ENCODE data around the gene MEIS3.

MEIS3 gene

GRCh38 chr19:47434088-47434487 lies 14.8 kb upstream of the MEIS3 start:
- Histone ChIP-seq H3K4me3 (replicated peaks; ENCODE audit: insufficient read depth, low read length) (no peak overlapping the region), H3K27ac (replicated peaks) (no peak overlapping the region), H3K27me3 (ENCODE audit: insufficient read depth, poor library complexity, severe bottlenecking) (peaks cover 19% of the 10 kb centered on the region)
- DNase-seq (ENCODE audit: low read depth in 1 of 2, low spot score in 1 of 2) = no peak
- no peak for TF ChIP-seq SPI1 (IDR thresholded peaks at IDR 0.05; ENCODE audit: borderline replicate concordance, low read depth)
- TF ChIP-seq, protein P1, sequence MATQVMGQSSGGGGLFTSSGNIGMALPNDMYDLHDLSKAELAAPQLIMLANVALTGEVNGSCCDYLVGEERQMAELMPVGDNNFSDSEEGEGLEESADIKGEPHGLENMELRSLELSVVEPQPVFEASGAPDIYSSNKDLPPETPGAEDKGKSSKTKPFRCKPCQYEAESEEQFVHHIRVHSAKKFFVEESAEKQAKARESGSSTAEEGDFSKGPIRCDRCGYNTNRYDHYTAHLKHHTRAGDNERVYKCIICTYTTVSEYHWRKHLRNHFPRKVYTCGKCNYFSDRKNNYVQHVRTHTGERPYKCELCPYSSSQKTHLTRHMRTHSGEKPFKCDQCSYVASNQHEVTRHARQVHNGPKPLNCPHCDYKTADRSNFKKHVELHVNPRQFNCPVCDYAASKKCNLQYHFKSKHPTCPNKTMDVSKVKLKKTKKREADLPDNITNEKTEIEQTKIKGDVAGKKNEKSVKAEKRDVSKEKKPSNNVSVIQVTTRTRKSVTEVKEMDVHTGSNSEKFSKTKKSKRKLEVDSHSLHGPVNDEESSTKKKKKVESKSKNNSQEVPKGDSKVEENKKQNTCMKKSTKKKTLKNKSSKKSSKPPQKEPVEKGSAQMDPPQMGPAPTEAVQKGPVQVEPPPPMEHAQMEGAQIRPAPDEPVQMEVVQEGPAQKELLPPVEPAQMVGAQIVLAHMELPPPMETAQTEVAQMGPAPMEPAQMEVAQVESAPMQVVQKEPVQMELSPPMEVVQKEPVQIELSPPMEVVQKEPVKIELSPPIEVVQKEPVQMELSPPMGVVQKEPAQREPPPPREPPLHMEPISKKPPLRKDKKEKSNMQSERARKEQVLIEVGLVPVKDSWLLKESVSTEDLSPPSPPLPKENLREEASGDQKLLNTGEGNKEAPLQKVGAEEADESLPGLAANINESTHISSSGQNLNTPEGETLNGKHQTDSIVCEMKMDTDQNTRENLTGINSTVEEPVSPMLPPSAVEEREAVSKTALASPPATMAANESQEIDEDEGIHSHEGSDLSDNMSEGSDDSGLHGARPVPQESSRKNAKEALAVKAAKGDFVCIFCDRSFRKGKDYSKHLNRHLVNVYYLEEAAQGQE (IDR thresholded peaks at IDR 0.05; ENCODE audit: insufficient replicate concordance, low read depth) = no peak
- no peak for TF ChIP-seq CTCF (IDR thresholded peaks at IDR 0.05; ENCODE audit: insufficient read depth, low read length)
- TF ChIP-seq GABPA (IDR thresholded peaks at IDR 0.05; ENCODE audit: low read depth) = no peak
- TF ChIP-seq POLR2AphosphoS5 (IDR thresholded peaks at IDR 0.05; ENCODE audit: low read depth) = no peak

- Histone ChIP-seq H3K4me3 (replicated peaks; ENCODE audit: insufficient read depth, low read length) (no peak overlapping the region), H3K27me3 (ENCODE audit: insufficient read depth, poor library complexity, severe bottlenecking) (peaks cover 22% of the 10 kb centered on the region), H3K27ac (replicated peaks) (no peak overlapping the region)
- DNase-seq (ENCODE audit: low read depth in 1 of 2, low spot score in 1 of 2) = peak in 1 of 2 experiments; percentile 39
- TF ChIP-seq, protein P1 (IDR thresholded peaks at IDR 0.05; ENCODE audit: insufficient replicate concordance, low read depth) = no peak
- TF ChIP-seq CTCF (IDR thresholded peaks at IDR 0.05; ENCODE audit: insufficient read depth, low read length) (no peak), POLR2AphosphoS5 (IDR thresholded peaks at IDR 0.05; ENCODE audit: low read depth) (no peak), SPI1 (IDR thresholded peaks at IDR 0.05; ENCODE audit: borderline replicate concordance, low read depth) (peak; percentile 41; the same call in 1 of the 2 replicates)
Measured at GRCh38 chr19:47433121-47433520, 13.8 kb upstream of the MEIS3 start.

GRCh38 chr19:47432499-47432898 lies 13.2 kb upstream of the MEIS3 start:
- Histone ChIP-seq H3K27ac (replicated peaks) (no peak overlapping the region), H3K27me3 (ENCODE audit: insufficient read depth, poor library complexity, severe bottlenecking) (peaks cover 28% of the 10 kb centered on the region), H3K4me3 (replicated peaks; ENCODE audit: insufficient read depth, low read length) (no peak overlapping the region)
- no peak for DNase-seq (ENCODE audit: low read depth in 1 of 2, low spot score in 1 of 2)
- TF ChIP-seq POLR2AphosphoS5 (IDR thresholded peaks at IDR 0.05; ENCODE audit: low read depth) (no peak), GABPA (IDR thresholded peaks at IDR 0.05; ENCODE audit: low read depth) (no peak), CTCF (IDR thresholded peaks at IDR 0.05; ENCODE audit: insufficient read depth, low read length) (no peak), SPI1 (IDR thresholded peaks at IDR 0.05; ENCODE audit: borderline replicate concordance, low read depth) (no peak)
- TF ChIP-seq, protein P1 (IDR thresholded peaks at IDR 0.05; ENCODE audit: insufficient replicate concordance, low read depth) = no peak

Measured in HL-60 (cell line).